Fibroblast of lung (primary cell): ENCODE data around the gene MOSPD3.

ENCODE experiments used
- EZH2 ChIP-seq: IDR thresholded peaks from 2 replicates; pipeline ENCODE4 v1.5.1; 2012; ENCODE audit warnings: low read length, control low read depth, mild to moderate bottlenecking; ENCODE audit errors: missing control alignments
- TF ChIP-seq, protein P1 (sequence below), 2 donors: IDR thresholded peaks in 1 of 2; conservative IDR thresholded peaks in 1 of 2; 1 replicate in 1 of 2; 2 replicates in 1 of 2; pipeline ENCODE4 v1.5.1; 2011 to 2012; ENCODE audit warnings: low read length in 2 of 2, control low read depth in 1 of 2, inconsistent platforms in 1 of 2, low read depth in 1 of 2, mild to moderate bottlenecking in 1 of 2

DNA sequence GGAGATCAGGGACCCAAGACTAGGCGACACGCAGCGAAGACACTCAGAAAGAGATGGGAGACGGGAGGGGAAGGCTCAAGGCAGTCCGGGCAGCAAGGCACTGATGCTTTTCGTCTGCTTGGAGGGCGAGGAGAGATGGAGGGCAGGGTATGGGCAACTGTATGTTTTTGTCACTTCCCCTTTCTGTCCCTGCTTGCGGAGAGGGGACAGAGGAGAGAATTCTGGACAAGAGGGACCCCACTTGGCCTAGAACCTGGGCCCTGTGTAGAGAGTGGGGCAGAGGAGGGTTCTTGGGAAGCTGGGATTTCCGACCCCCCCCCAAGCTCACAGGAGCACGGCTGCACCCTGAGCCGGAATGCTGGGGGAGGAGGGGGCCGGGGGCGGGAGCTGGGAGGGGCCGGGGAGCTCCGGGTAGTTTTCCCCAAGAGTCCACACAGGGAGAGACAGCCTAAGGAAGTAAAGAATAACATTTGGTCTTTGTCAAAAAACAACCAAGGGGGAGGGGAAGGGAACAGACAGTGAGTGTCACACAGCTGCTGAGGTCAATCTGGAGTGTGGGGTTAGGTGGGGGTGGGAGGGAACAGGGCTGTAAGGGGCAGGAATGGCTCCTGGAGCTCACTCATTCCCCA, 28.2 kb upstream of the MOSPD3 start:
- TF ChIP-seq, protein P1, sequence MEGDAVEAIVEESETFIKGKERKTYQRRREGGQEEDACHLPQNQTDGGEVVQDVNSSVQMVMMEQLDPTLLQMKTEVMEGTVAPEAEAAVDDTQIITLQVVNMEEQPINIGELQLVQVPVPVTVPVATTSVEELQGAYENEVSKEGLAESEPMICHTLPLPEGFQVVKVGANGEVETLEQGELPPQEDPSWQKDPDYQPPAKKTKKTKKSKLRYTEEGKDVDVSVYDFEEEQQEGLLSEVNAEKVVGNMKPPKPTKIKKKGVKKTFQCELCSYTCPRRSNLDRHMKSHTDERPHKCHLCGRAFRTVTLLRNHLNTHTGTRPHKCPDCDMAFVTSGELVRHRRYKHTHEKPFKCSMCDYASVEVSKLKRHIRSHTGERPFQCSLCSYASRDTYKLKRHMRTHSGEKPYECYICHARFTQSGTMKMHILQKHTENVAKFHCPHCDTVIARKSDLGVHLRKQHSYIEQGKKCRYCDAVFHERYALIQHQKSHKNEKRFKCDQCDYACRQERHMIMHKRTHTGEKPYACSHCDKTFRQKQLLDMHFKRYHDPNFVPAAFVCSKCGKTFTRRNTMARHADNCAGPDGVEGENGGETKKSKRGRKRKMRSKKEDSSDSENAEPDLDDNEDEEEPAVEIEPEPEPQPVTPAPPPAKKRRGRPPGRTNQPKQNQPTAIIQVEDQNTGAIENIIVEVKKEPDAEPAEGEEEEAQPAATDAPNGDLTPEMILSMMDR (conservative IDR thresholded peaks at IDR 0.05 in 1 of 2, IDR thresholded peaks at IDR 0.05 in 1 of 2; ENCODE audit: low read depth in 1 of 2, low read length in 2 of 2): no peak
- no peak for TF ChIP-seq EZH2
